ENCODE measurements around the gene ESPN.

The ESPN gene

DNA sequence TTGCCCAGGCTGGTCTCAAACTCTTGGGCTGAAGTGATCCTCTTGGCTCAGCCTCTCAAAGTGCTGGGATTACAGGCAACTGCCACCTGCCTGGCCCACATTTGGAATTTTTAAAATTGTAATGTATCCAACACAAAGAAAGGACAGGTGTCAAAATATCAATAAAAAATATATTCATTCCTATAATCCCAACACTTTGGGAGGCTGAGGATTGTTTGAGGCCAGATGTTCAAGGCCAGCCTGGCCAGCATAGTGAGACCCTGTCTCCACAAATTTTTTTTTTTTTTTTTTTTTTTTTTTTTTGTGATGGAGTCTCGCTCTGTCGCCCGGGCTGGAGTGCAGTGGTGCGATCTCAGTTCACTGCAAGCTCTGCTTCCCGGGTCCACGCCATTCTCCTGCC, 14.8 kb upstream of the ESPN start:
- POLR2A ChIA-PET: interaction anchor here (0.7 kb wide), 1 partner anchor 172 kb away, joined by 4 read pairs; no protein-coding TSS in a partner anchor

DNA sequence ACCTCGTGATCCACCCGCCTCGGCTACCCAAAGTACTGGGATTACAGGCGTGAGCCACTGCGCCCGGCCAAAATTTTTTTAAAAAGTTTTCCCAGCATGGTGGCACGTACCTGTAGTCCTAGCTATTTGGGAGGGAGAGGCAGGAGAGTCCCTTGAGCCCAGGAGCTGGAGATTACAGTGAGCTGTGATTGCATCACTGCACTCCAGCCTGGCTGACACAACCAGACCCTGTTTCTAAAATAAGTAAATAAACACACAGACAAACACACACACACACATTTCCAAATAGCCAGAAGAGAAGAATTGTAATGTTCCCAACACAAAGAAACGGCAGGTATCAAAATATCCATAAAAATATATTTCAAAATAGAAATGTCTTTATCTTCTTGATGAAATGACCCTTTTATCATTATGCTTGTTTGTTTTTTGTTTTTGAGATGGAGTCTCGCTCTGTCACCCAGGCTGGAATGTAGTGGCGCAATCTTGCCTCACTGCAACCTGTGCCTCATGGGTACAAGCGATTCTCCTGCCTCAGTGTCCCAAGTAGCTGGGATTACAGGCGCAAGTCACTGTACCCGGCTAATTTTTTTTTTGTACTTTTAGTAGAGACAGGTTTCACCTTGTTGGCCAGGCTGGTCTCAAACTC, 14.2 kb upstream of the ESPN start:
- H3K4me1 ChIP-seq (ENCODE audit: control insufficient read depth, insufficient read depth, low read length): no peaks in the 10 kb centered on the region; the same call in 1 of the 2 replicates
- ChIA-PET CTCF (interaction anchor here (0.7 to 4.6 kb wide), 5 partner anchors 9 to 164 kb away, joined by 3 to 23 read pairs (median 3); partner anchors contain the start of gene HES2), POLR2A (no interaction called here)
- H3K36me3 ChIP-seq (ENCODE audit: control insufficient read depth in 2 of 2, insufficient read depth in 1 of 2, low read length in 2 of 2): no peaks in the 10 kb centered on the region
- H3K4me3 ChIP-seq (ENCODE audit: low read depth, low read length): no peak overlapping the region
- no peaks in the 10 kb centered on the region for H3K9me3 ChIP-seq (ENCODE audit: control insufficient read depth, insufficient read depth, low read depth, low read length)
- no peak overlapping the region for H3K27ac ChIP-seq (ENCODE audit: extremely low read depth, low read depth, low read length)
- TF ChIP-seq ZNF335 (tag by site-specific recombination; conservative IDR thresholded peaks at IDR 0.05) (0 out of 2 replicates have a peak, but pooled peaks have one; percentile 31), ZNF514 (tag by site-specific recombination; IDR thresholded peaks at IDR 0.05) (no peak), ZNF16 (tag by site-specific recombination; IDR thresholded peaks at IDR 0.05; ENCODE audit: low read depth) (no peak), ZNF600 (tag by site-specific recombination; IDR thresholded peaks at IDR 0.05) (0 out of 2 replicates have a peak, but pooled peaks have one; percentile 18), ZNF202 (tag by site-specific recombination; IDR thresholded peaks at IDR 0.05; ENCODE audit: borderline replicate concordance) (no peak), ZNF677 (tag by site-specific recombination; IDR thresholded peaks at IDR 0.05) (no peak), ZNF354C (tag by site-specific recombination; IDR thresholded peaks at IDR 0.05; ENCODE audit: borderline replicate concordance, low read depth) (no peak), ZNF521 (tag by site-specific recombination; IDR thresholded peaks at IDR 0.05) (no peak), ZNF221 (tag by site-specific recombination; IDR thresholded peaks at IDR 0.05; ENCODE audit: borderline replicate concordance) (no peak), ZNF707 (tag by site-specific recombination; IDR thresholded peaks at IDR 0.05) (no peak), ZNF664 (tag by site-specific recombination; IDR thresholded peaks at IDR 0.05) (no peak)
- TF ChIP-seq, protein P1, sequence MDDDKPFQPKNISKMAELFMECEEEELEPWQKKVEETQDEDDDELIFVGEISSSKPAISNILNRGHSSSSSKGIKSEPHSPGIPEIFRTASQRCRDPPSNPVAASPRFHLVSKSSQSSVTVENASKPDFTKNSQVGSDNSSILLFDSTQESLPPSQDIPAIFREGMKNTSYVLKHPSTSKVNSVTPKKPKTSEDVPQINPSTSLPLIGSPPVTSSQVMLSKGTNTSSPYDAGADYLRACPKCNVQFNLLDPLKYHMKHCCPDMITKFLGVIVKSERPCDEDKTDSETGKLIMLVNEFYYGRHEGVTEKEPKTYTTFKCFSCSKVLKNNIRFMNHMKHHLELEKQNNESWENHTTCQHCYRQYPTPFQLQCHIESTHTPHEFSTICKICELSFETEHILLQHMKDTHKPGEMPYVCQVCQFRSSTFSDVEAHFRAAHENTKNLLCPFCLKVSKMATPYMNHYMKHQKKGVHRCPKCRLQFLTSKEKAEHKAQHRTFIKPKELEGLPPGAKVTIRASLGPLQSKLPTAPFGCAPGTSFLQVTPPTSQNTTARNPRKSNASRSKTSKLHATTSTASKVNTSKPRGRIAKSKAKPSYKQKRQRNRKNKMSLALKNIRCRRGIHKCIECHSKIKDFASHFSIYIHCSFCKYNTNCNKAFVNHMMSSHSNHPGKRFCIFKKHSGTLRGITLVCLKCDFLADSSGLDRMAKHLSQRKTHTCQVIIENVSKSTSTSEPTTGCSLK (tag by site-specific recombination; IDR thresholded peaks at IDR 0.05): no peak
- TF ChIP-seq, protein P2, sequence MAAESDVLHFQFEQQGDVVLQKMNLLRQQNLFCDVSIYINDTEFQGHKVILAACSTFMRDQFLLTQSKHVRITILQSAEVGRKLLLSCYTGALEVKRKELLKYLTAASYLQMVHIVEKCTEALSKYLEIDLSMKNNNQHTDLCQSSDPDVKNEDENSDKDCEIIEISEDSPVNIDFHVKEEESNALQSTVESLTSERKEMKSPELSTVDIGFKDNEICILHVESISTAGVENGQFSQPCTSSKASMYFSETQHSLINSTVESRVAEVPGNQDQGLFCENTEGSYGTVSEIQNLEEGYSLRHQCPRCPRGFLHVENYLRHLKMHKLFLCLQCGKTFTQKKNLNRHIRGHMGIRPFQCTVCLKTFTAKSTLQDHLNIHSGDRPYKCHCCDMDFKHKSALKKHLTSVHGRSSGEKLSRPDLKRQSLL (tag by site-specific recombination; IDR thresholded peaks at IDR 0.05): 0 out of 2 replicates have a peak, but pooled peaks have one; percentile 12
- TF ChIP-seq, protein P3, sequence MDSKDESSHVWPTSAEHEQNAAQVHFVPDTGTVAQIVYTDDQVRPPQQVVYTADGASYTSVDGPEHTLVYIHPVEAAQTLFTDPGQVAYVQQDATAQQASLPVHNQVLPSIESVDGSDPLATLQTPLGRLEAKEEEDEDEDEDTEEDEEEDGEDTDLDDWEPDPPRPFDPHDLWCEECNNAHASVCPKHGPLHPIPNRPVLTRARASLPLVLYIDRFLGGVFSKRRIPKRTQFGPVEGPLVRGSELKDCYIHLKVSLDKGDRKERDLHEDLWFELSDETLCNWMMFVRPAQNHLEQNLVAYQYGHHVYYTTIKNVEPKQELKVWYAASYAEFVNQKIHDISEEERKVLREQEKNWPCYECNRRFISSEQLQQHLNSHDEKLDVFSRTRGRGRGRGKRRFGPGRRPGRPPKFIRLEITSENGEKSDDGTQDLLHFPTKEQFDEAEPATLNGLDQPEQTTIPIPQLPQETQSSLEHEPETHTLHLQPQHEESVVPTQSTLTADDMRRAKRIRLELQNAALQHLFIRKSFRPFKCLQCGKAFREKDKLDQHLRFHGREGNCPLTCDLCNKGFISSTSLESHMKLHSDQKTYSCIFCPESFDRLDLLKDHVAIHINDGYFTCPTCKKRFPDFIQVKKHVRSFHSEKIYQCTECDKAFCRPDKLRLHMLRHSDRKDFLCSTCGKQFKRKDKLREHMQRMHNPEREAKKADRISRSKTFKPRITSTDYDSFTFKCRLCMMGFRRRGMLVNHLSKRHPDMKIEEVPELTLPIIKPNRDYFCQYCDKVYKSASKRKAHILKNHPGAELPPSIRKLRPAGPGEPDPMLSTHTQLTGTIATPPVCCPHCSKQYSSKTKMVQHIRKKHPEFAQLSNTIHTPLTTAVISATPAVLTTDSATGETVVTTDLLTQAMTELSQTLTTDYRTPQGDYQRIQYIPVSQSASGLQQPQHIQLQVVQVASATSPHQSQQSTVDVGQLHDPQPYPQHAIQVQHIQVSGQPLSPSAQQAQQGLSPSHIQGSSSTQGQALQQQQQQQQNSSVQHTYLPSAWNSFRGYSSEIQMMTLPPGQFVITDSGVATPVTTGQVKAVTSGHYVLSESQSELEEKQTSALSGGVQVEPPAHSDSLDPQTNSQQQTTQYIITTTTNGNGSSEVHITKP (tag by site-specific recombination; IDR thresholded peaks at IDR 0.05): 0 out of 2 replicates have a peak, but pooled peaks have one; percentile 26
- TF ChIP-seq, protein P4, sequence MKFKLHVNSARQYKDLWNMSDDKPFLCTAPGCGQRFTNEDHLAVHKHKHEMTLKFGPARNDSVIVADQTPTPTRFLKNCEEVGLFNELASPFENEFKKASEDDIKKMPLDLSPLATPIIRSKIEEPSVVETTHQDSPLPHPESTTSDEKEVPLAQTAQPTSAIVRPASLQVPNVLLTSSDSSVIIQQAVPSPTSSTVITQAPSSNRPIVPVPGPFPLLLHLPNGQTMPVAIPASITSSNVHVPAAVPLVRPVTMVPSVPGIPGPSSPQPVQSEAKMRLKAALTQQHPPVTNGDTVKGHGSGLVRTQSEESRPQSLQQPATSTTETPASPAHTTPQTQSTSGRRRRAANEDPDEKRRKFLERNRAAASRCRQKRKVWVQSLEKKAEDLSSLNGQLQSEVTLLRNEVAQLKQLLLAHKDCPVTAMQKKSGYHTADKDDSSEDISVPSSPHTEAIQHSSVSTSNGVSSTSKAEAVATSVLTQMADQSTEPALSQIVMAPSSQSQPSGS (tag by site-specific recombination; IDR thresholded peaks at IDR 0.05; ENCODE audit: low read depth): 0 out of 2 replicates have a peak, but pooled peaks have one; percentile 5

More for the DNA sequence above, 14.8 kb upstream of the ESPN start:
- CTCF ChIA-PET: interaction anchor here (1.5 kb wide), 1 partner anchor 62 kb away, joined by 5 read pairs; no protein-coding TSS in a partner anchor
- no peak overlapping the region for H3K4me3 ChIP-seq (ENCODE audit: low read depth, low read length)
- H3K9me3 ChIP-seq (ENCODE audit: control insufficient read depth, insufficient read depth, low read depth, low read length): no peaks in the 10 kb centered on the region
- H3K36me3 ChIP-seq (ENCODE audit: control insufficient read depth in 2 of 2, insufficient read depth in 1 of 2, low read length in 2 of 2): no peaks in the 10 kb centered on the region
- no peaks in the 10 kb centered on the region; the same call in 1 of the 2 replicates for H3K4me1 ChIP-seq (ENCODE audit: control insufficient read depth, insufficient read depth, low read length)
- peak; percentile 60; the same call in 1 of the 2 replicates for TF ChIP-seq ZNF121 (tag by site-specific recombination; IDR thresholded peaks at IDR 0.05)
- TF ChIP-seq ZNF600 (tag by site-specific recombination; IDR thresholded peaks at IDR 0.05): no peak
- TF ChIP-seq, protein P5, sequence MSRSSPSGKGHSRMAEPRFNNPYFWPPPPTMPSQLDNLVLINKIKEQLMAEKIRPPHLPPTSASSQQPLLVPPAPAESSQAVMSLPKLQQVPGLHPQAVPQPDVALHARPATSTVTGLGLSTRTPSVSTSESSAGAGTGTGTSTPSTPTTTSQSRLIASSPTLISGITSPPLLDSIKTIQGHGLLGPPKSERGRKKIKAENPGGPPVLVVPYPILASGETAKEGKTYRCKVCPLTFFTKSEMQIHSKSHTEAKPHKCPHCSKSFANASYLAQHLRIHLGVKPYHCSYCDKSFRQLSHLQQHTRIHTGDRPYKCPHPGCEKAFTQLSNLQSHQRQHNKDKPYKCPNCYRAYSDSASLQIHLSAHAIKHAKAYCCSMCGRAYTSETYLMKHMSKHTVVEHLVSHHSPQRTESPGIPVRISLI (tag by site-specific recombination; IDR thresholded peaks at IDR 0.05): 0 out of 2 replicates have a peak, but pooled peaks have one; percentile 46
- TF ChIP-seq ZNF654 (tag by site-specific recombination; IDR thresholded peaks at IDR 0.05; ENCODE audit: low read depth): no peak
- H3K27ac ChIP-seq (ENCODE audit: extremely low read depth, low read depth, low read length): no peak overlapping the region
